Tracheal epithelial cell (primary cell): Measurements from ENCODE around the gene MAB21L1. TPM values are rescaled to one million over a fixed set of nuclear protein-coding genes. Genes with fewer than 3 reads are reported as not detected.

Source experiments
- total RNA-seq: library from RNA; depleted of rRNA; stranded (reverse); fragments of >200 nt; gene quantifications from 2 replicates; pipeline ENCODE4 v1.2.1, GENCODE V29; 2014

Gene MAB21L1
- total RNA-seq: under 0.01 and 0.24 TPM in 2 replicates

DNA sequence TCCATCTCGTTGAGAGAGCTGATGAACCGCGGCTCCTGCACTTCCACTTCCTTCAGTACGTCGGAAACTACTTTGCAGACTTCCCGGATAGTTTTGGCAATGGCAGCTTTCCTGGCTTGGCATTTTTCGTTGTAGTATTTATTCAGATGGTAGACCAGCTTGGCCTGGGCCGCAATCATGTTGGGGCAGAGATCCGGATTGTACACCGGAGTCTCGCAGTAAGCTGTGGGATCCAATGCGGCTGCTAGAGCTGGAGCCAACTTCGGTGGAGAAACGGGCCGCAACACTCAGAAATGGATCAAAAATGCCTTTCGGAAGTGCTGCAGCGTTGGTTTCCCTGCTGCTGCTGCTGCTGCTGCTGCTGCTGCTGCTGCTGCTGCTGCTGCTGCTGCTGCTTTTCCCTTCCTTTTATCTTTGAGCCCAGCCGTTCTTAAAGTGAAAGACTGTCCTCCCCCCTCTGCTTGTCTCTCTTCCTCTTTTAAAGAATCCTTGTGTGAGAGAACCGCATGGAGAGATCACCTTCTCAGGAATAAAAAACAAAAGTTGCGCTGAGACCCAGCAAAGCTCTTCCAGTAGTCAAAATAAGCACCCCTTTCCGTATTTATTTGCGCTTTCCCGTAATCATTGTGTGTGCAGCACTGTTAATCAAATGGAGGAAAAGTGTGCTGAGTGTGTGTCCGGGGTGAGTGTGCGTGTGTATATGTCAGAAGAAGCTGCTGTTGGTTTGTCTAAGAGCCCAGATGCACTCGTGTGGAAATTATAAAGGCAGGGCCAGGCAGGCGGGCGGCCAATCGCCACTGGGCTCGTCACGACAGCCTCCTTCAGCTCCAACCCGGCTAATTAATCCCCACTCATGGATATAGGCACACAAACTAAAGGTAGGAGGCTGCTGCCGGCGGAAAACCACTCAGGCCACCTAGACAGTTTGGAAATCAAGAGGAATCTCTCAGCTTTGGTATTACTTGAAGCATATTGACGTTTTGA lies at the start of gene MAB21L1:
MAB21L1 (minus strand) TSS at position 730 of the 984 bp plus-strand sequence; CDS start at position 179, 551 bp downstream.

